ENCODE measurements around the gene TBC1D3B. TPM values are rescaled to one million over a fixed set of nuclear protein-coding genes. Genes with fewer than 3 reads are reported as not detected.

Gene TBC1D3B
- total RNA-seq, 1 experiment from 2014 or later: 7.4 TPM

- BruUV-seq (replicated peaks): no TSS peak
Observed at GRCh38 chr17:36129616-36130015, 46.8 kb downstream of the TBC1D3B start.

GRCh38 chr17:36128411-36128978 lies 47.9 kb downstream of the TBC1D3B start:
- CTCF ChIA-PET: no interaction called here
- in situ Hi-C loops (cut with HindIII; ENCODE audit: low pct_unique_long_range_greater_than_20kb, low sequenced_read_pairs): no loop called here

More at GRCh38 chr17:36129616-36130015, 46.8 kb downstream of the TBC1D3B start:
- Histone ChIP-seq H3K36me3 (ENCODE audit: control insufficient read depth, insufficient read depth, low read length) (no peaks in the 10 kb centered on the region), H3K9me3 (ENCODE audit: control insufficient read depth, insufficient read depth, low read depth, low read length) (no peaks in the 10 kb centered on the region), H3K4me3 (ENCODE audit: low read depth in 2 of 2, low read length in 2 of 2) (no peak overlapping the region), H3K27me3 (ENCODE audit: control insufficient read depth, insufficient read depth, low read length) (peaks cover 8% of the 10 kb centered on the region), H3K4me1 (ENCODE audit: control insufficient read depth, insufficient read depth, low read length) (no peaks in the 10 kb centered on the region), H3K27ac (ENCODE audit: low read length) (no peak overlapping the region)
- ChIA-PET POLR2A (no interaction called here), CTCF (interaction anchor here (0.6 kb wide), 1 partner anchor 13 kb away, joined by 3 read pairs; no protein-coding TSS in a partner anchor)
- intact Hi-C loops (cut with micrococcal nuclease; ENCODE audit: unreplicated experiment): no loop called here
- TF ChIP-seq SIN3A (IDR thresholded peaks at IDR 0.05; ENCODE audit: borderline replicate concordance, insufficient read depth, low read depth, low read length): no peak
- DNase-seq (ENCODE audit: low read depth, low spot score) (no peak), ATAC-seq (no peak)
- in situ Hi-C loops (cut with HindIII; ENCODE audit: low pct_unique_long_range_greater_than_20kb, low sequenced_read_pairs): no loop called here

GRCh38 chr17:36127911-36128310 lies 48.5 kb downstream of the TBC1D3B start:
- ATAC-seq: no peak
- no TSS peak for BruUV-seq (replicated peaks)
- POLR2A ChIA-PET: no interaction called here

More at GRCh38 chr17:36128411-36128978, 47.9 kb downstream of the TBC1D3B start:
- TF ChIP-seq CTCF (IDR thresholded peaks at IDR 0.05): no peak
- ATAC-seq (no peak), DNase-seq (ENCODE audit: low read depth, low spot score) (no peak)
- Histone ChIP-seq H3K4me3 (ENCODE audit: low read depth in 2 of 2, low read length in 2 of 2) (no peak overlapping the region), H3K4me1 (ENCODE audit: control insufficient read depth, insufficient read depth, low read length) (no peaks in the 10 kb centered on the region), H3K27ac (ENCODE audit: low read length) (no peak overlapping the region), H3K36me3 (ENCODE audit: control insufficient read depth, insufficient read depth, low read length) (no peaks in the 10 kb centered on the region), H3K9me3 (ENCODE audit: control insufficient read depth, insufficient read depth, low read depth, low read length) (no peaks in the 10 kb centered on the region), H3K27me3 (ENCODE audit: control insufficient read depth, insufficient read depth, low read length) (peaks cover 8% of the 10 kb centered on the region)
- no TSS peak for BruUV-seq (replicated peaks)
- POLR2A ChIA-PET: no interaction called here
- intact Hi-C loops (cut with micrococcal nuclease; ENCODE audit: unreplicated experiment): no loop called here

More at GRCh38 chr17:36127911-36128310, 48.5 kb downstream of the TBC1D3B start:
- CTCF ChIA-PET: no interaction called here
- no peak overlapping the region for H3K4me3 ChIP-seq (ENCODE audit: low read depth in 2 of 2, low read length in 2 of 2)
- intact Hi-C loops (cut with micrococcal nuclease; ENCODE audit: unreplicated experiment) (no loop called here), in situ Hi-C loops (cut with HindIII; ENCODE audit: low pct_unique_long_range_greater_than_20kb, low sequenced_read_pairs) (no loop called here)
- no peaks in the 10 kb centered on the region for H3K9me3 ChIP-seq (ENCODE audit: control insufficient read depth, insufficient read depth, low read depth, low read length)
- peaks cover 8% of the 10 kb centered on the region for H3K27me3 ChIP-seq (ENCODE audit: control insufficient read depth, insufficient read depth, low read length)
- no peaks in the 10 kb centered on the region for H3K4me1 ChIP-seq (ENCODE audit: control insufficient read depth, insufficient read depth, low read length)
- H3K36me3 ChIP-seq (ENCODE audit: control insufficient read depth, insufficient read depth, low read length): no peaks in the 10 kb centered on the region
- TF ChIP-seq POLR2AphosphoS5 (IDR thresholded peaks at IDR 0.05; ENCODE audit: low read depth, low read length) (no peak), REST (IDR thresholded peaks at IDR 0.05; ENCODE audit: insufficient read depth in 1 of 2, low read depth in 2 of 2, low read length in 1 of 2) (no peak), CTCF (IDR thresholded peaks at IDR 0.05) (no peak), TCF7L2 (IDR thresholded peaks at IDR 0.05; ENCODE audit: low read depth, low read length) (no peak), SIN3A (IDR thresholded peaks at IDR 0.05; ENCODE audit: borderline replicate concordance, insufficient read depth, low read depth, low read length) (no peak)
- no peak for DNase-seq (ENCODE audit: low read depth, low spot score)
- no peak overlapping the region for H3K27ac ChIP-seq (ENCODE audit: low read length)

Measured in Panc1 (cell line).